ENCODE data around the gene ZNF319.

ZNF319 gene

DNA sequence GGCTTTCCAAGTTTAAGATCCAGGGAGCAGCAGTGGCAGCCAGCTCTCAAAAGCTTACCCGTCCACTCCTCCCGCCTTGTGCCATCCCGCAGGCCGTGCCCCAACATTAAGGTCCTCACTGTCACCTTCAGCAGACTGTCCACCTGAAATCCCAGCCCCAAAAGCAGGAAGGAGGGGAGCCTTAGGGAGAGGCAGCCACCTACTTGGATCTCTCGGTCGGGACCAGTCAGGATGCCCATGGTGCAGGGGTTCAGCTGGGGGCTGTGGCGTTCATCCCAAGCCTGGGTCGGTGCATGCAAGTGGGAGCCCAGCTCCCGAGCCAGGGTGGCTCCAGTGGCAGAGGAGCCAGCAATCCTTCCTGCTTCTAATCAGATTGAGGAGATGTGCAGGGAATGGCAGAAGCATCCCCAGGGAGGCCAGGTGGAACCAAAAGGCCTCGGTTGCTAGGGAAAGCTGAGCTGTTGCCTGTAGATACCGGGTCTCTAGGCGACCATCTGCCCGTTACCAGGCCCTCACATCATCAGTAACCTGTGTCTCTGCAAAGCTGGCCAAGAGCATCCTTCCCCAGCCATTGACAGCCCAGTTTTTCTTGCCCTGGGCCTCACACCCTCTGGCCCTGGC lies 54.2 kb downstream of the ZNF319 start:
- no peak overlapping the region for H3K9ac ChIP-seq (ENCODE audit: low read depth, low read length)
- H3K4me1 ChIP-seq (ENCODE audit: insufficient read depth, low read length): no peaks in the 10 kb centered on the region; the same call in 1 of the 2 replicates
- H3K27me3 ChIP-seq (ENCODE audit: insufficient read depth, low read length): no peaks in the 10 kb centered on the region
- no peak overlapping the region for H3K27ac ChIP-seq (ENCODE audit: low read length)
- no peaks in the 10 kb centered on the region for H3K36me3 ChIP-seq (ENCODE audit: insufficient read depth, low read depth, low read length)
- no peaks in the 10 kb centered on the region for H3K9me3 ChIP-seq (ENCODE audit: insufficient read depth, low read depth, low read length)
- H3K4me3 ChIP-seq (ENCODE audit: low read length): no peak overlapping the region

GRCh38 chr16:57945740-57946138 lies 54.7 kb downstream of the ZNF319 start:
- Histone ChIP-seq H3K36me3 (ENCODE audit: insufficient read depth, low read depth, low read length) (no peaks in the 10 kb centered on the region), H3K4me1 (ENCODE audit: insufficient read depth, low read length) (no peaks in the 10 kb centered on the region; the same call in 1 of the 2 replicates), H3K27me3 (ENCODE audit: insufficient read depth, low read length) (no peaks in the 10 kb centered on the region), H3K27ac (ENCODE audit: low read length) (no peak overlapping the region), H3K4me3 (ENCODE audit: low read length) (no peak overlapping the region), H3K9me3 (ENCODE audit: insufficient read depth, low read depth, low read length) (no peaks in the 10 kb centered on the region), H3K9ac (ENCODE audit: low read depth, low read length) (no peak overlapping the region)

DNA sequence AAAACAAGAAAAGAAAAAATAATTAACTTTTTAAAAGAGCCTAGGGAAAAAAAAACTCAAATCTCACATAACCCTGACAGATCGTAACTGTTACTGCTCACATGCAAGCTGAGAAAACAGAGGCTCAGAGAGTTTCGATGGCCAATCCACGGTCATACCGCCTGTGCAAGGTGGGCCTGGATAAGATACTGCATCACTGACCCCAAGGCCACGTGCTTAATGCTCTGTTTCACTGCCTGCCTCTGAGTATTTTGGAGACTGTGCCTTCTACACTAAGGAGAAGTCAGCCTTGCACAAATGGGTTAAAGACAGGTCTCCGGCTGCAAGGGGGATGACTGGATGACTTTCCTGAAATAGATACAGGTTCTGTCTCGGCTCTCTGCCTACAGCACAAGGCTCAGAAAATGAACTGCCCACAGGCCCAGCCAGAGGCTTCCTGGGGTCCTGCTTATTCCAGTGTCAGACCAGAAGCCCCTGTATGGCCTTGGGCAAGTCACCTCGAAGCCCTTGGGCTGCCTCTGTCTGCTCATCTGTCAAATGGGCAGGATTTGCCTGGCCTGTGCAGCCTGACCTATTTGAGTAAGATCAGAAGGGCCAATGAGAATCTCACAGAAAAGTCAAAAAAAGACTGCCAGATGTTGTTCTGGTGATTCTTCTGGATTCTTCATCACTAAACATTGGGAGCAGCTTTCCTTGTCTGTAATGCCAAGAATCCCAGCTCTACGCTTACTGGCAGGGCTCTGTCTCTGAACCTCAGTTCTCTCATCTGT lies 55.3 kb downstream of the ZNF319 start:
- Histone ChIP-seq H3K27ac (ENCODE audit: low read length) (no peak overlapping the region), H3K36me3 (ENCODE audit: insufficient read depth, low read depth, low read length) (no peaks in the 10 kb centered on the region), H3K27me3 (ENCODE audit: insufficient read depth, low read length) (no peaks in the 10 kb centered on the region), H3K4me1 (ENCODE audit: insufficient read depth, low read length) (no peaks in the 10 kb centered on the region; the same call in 1 of the 2 replicates), H3K9ac (ENCODE audit: low read depth, low read length) (no peak overlapping the region), H3K4me3 (ENCODE audit: low read length) (no peak overlapping the region), H3K9me3 (ENCODE audit: insufficient read depth, low read depth, low read length) (no peaks in the 10 kb centered on the region)

Data from iPS-20b (cell line).